Measurements from ENCODE around the gene AUP1.
A peak's percentile ranks its signal among the peaks of the same experiment; 100 is the strongest.

The AUP1 gene

DNA sequence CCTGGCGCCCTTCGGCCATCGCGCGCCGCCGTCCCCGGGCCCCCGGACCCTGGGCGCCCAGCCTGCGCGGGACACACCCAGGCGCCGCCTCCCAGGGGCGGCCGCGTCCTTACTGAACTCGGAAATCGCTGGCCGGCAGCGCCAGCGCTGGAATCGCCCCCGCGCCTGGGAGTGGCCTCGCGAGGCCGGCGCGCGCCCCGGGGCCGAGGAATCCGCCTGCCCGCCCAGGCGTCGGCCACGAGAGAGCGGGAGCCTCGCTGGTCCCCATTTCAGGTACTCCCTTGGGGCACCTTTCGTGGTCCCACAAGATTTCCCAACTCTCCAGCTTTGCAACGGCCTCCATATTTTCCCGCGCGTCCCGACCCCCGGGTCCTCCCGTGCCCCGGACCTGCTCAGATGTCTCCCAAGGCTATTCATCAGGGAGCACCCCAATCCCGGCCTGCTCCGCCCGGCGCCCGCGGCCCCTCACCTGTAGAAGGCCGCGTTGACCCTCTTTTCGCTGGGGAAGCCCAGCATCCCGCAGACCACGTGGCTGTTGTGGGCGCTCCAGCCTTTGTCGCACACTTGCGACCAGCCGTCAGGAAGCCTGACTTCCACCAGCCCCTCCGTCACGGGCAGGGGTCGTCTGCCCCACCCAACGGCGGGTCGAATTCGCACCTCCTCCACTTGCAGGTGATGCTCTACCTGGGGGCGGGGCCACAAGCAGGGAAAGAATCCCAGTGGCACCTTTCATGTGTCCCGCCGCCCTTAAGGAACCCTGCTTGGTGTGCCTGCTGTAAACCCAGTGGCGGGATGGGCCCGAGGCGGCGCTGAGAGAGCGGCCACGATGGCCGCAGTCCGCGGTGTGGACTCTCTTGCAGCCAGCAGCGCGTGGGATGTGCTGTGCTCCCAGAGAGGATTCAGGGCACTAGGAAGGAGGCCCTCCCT lies 19.7 kb upstream of the AUP1 start:
- Histone ChIP-seq H3K18ac (ENCODE audit: low read length) (no peak overlapping the region), H3K27ac (ENCODE audit: low read depth, low read length) (no peak overlapping the region), H3K79me1 (ENCODE audit: low read length) (peaks cover 2% of the 10 kb centered on the region), H3K27me3 (ENCODE audit: insufficient read depth, low read length) (peaks cover 33% of the 10 kb centered on the region), H3K4me2 (ENCODE audit: low read length) (peak overlapping the region; percentile 75), H3K9me3 (ENCODE audit: insufficient read depth, low read depth, low read length) (peaks cover 8% of the 10 kb centered on the region), H3K4me1 (ENCODE audit: control insufficient read depth in 1 of 2, insufficient read depth in 2 of 2, low read length in 2 of 2) (peaks cover 9 to 13% of the 10 kb centered on the region in 2 experiments), H4K12ac (ENCODE audit: low read depth, low read length) (no peak overlapping the region), H3K23ac (ENCODE audit: low read length) (no peak overlapping the region), H3K4ac (ENCODE audit: low read depth, low read length) (no peak overlapping the region), H3K79me2 (ENCODE audit: control insufficient read depth, insufficient read depth, low read length, poor library complexity) (no peaks in the 10 kb centered on the region), H2AFZ (ENCODE audit: insufficient read depth, low read length, poor library complexity) (peak overlapping the region; percentile 86), H2BK120ac (ENCODE audit: insufficient read depth, low read length, poor library complexity) (peak overlapping the region; percentile 31), H2AK5ac (ENCODE audit: low read length) (no peak overlapping the region), H3K4me3 (ENCODE audit: low read depth, low read length) (peak overlapping the region; percentile 8), H2BK12ac (ENCODE audit: low read length) (no peak overlapping the region), H3K36me3 (ENCODE audit: control insufficient read depth in 1 of 2, insufficient read depth in 2 of 2, low read length in 2 of 2) (no peaks in the 10 kb centered on the region), H3K9ac (ENCODE audit: low read length) (no peak overlapping the region), H2BK5ac (ENCODE audit: low read depth, low read length, poor library complexity) (no peak overlapping the region), H3K14ac (ENCODE audit: low read length) (no peak overlapping the region), H4K8ac (ENCODE audit: low read depth, low read length) (peak overlapping the region; percentile 59), H4K91ac (ENCODE audit: low read depth, low read length) (peak overlapping the region; percentile 8)
- no CpG with 5 or more reads among the region's 85 CpGs for WGBS (ENCODE audit: extremely low coverage, insufficient coverage, insufficient read length)
- peak in 1 of 2 donors; percentile 70 for DNase-seq

- Histone ChIP-seq H3K79me1 (ENCODE audit: low read length) (no peaks in the 10 kb centered on the region), H3K4me2 (ENCODE audit: low read length) (peak overlapping the region; percentile 75), H3K23ac (ENCODE audit: low read length) (no peak overlapping the region), H3K79me2 (ENCODE audit: control insufficient read depth, insufficient read depth, low read length, poor library complexity) (no peaks in the 10 kb centered on the region), H3K18ac (ENCODE audit: low read length) (no peak overlapping the region), H4K12ac (ENCODE audit: low read depth, low read length) (no peak overlapping the region), H3K9ac (ENCODE audit: low read length) (no peak overlapping the region), H3K4me1 (ENCODE audit: control insufficient read depth in 1 of 2, insufficient read depth in 2 of 2, low read length in 2 of 2) (peaks cover 7 to 9% of the 10 kb centered on the region in 2 experiments), H3K14ac (ENCODE audit: low read length) (no peak overlapping the region), H3K4me3 (ENCODE audit: low read depth, low read length) (peak overlapping the region; percentile 8), H2AFZ (ENCODE audit: insufficient read depth, low read length, poor library complexity) (peak overlapping the region; percentile 86), H2BK12ac (ENCODE audit: low read length) (no peak overlapping the region), H3K27ac (ENCODE audit: low read depth, low read length) (no peak overlapping the region), H3K9me3 (ENCODE audit: insufficient read depth, low read depth, low read length) (peaks cover 8% of the 10 kb centered on the region), H2BK120ac (ENCODE audit: insufficient read depth, low read length, poor library complexity) (peak overlapping the region; percentile 31), H3K4ac (ENCODE audit: low read depth, low read length) (no peak overlapping the region), H4K91ac (ENCODE audit: low read depth, low read length) (no peak overlapping the region), H3K36me3 (ENCODE audit: control insufficient read depth in 1 of 2, insufficient read depth in 2 of 2, low read length in 2 of 2) (no peaks in the 10 kb centered on the region), H4K8ac (ENCODE audit: low read depth, low read length) (no peak overlapping the region), H2AK5ac (ENCODE audit: low read length) (no peak overlapping the region), H2BK5ac (ENCODE audit: low read depth, low read length, poor library complexity) (no peak overlapping the region), H3K27me3 (ENCODE audit: insufficient read depth, low read length) (peaks cover 30% of the 10 kb centered on the region)
- no peak for DNase-seq
- WGBS (ENCODE audit: extremely low coverage, insufficient coverage, insufficient read length) = no CpG with 5 or more reads among the region's 26 CpGs
Measured at GRCh38 chr2:74548285-74548899, 18.9 kb upstream of the AUP1 start.

GRCh38 chr2:74546004-74546403 lies 16.5 kb upstream of the AUP1 start:
- H3K4me2 ChIP-seq (ENCODE audit: low read length) = no peak overlapping the region
- H3K4me3 ChIP-seq (ENCODE audit: low read depth, low read length) = no peak overlapping the region
- H3K14ac ChIP-seq (ENCODE audit: low read length) = no peak overlapping the region
- no peak overlapping the region for H2AFZ ChIP-seq (ENCODE audit: insufficient read depth, low read length, poor library complexity)
- no peak overlapping the region for H2BK5ac ChIP-seq (ENCODE audit: low read depth, low read length, poor library complexity)
- H3K27me3 ChIP-seq (ENCODE audit: insufficient read depth, low read length) = peaks cover 25% of the 10 kb centered on the region
- H4K12ac ChIP-seq (ENCODE audit: low read depth, low read length) = no peak overlapping the region
- H3K4ac ChIP-seq (ENCODE audit: low read depth, low read length) = no peak overlapping the region
- no peak overlapping the region for H3K27ac ChIP-seq (ENCODE audit: low read depth, low read length)
- H4K91ac ChIP-seq (ENCODE audit: low read depth, low read length) = no peak overlapping the region
- H3K79me2 ChIP-seq (ENCODE audit: control insufficient read depth, insufficient read depth, low read length, poor library complexity) = no peaks in the 10 kb centered on the region
- no peak for DNase-seq
- WGBS (ENCODE audit: extremely low coverage, insufficient coverage, insufficient read length) = no CpG with 5 or more reads among the region's 3 CpGs
- no peak overlapping the region for H4K8ac ChIP-seq (ENCODE audit: low read depth, low read length)
- peaks cover 8% of the 10 kb centered on the region for H3K9me3 ChIP-seq (ENCODE audit: insufficient read depth, low read depth, low read length)
- no peak overlapping the region for H2AK5ac ChIP-seq (ENCODE audit: low read length)
- no peak overlapping the region for H3K18ac ChIP-seq (ENCODE audit: low read length)
- H3K36me3 ChIP-seq (ENCODE audit: control insufficient read depth in 1 of 2, insufficient read depth in 2 of 2, low read length in 2 of 2) = no peaks in the 10 kb centered on the region
- H3K4me1 ChIP-seq (ENCODE audit: control insufficient read depth in 1 of 2, insufficient read depth in 2 of 2, low read length in 2 of 2) = peaks cover 4 to 7% of the 10 kb centered on the region in 2 experiments
- H3K9ac ChIP-seq (ENCODE audit: low read length) = no peak overlapping the region
- H2BK120ac ChIP-seq (ENCODE audit: insufficient read depth, low read length, poor library complexity) = no peak overlapping the region
- no peaks in the 10 kb centered on the region for H3K79me1 ChIP-seq (ENCODE audit: low read length)
- no peak overlapping the region for H2BK12ac ChIP-seq (ENCODE audit: low read length)
- no peak overlapping the region for H3K23ac ChIP-seq (ENCODE audit: low read length)

- Histone ChIP-seq H2BK5ac (ENCODE audit: low read depth, low read length, poor library complexity) (no peak overlapping the region), H2BK12ac (ENCODE audit: low read length) (no peak overlapping the region), H3K4me3 (ENCODE audit: low read depth, low read length) (no peak overlapping the region), H4K8ac (ENCODE audit: low read depth, low read length) (no peak overlapping the region), H3K9me3 (ENCODE audit: insufficient read depth, low read depth, low read length) (peaks cover 7% of the 10 kb centered on the region), H3K79me1 (ENCODE audit: low read length) (no peaks in the 10 kb centered on the region), H3K18ac (ENCODE audit: low read length) (no peak overlapping the region), H3K79me2 (ENCODE audit: control insufficient read depth, insufficient read depth, low read length, poor library complexity) (no peaks in the 10 kb centered on the region), H3K23ac (ENCODE audit: low read length) (no peak overlapping the region), H3K4ac (ENCODE audit: low read depth, low read length) (no peak overlapping the region), H2BK120ac (ENCODE audit: insufficient read depth, low read length, poor library complexity) (no peak overlapping the region), H2AK5ac (ENCODE audit: low read length) (no peak overlapping the region), H3K27me3 (ENCODE audit: insufficient read depth, low read length) (peaks cover 18% of the 10 kb centered on the region), H4K91ac (ENCODE audit: low read depth, low read length) (no peak overlapping the region), H3K27ac (ENCODE audit: low read depth, low read length) (no peak overlapping the region), H2AFZ (ENCODE audit: insufficient read depth, low read length, poor library complexity) (no peak overlapping the region), H3K36me3 (ENCODE audit: control insufficient read depth in 1 of 2, insufficient read depth in 2 of 2, low read length in 2 of 2) (no peaks in the 10 kb centered on the region), H3K4me1 (ENCODE audit: control insufficient read depth in 1 of 2, insufficient read depth in 2 of 2, low read length in 2 of 2) (peaks cover 4 to 7% of the 10 kb centered on the region in 2 experiments), H3K14ac (ENCODE audit: low read length) (no peak overlapping the region), H4K12ac (ENCODE audit: low read depth, low read length) (no peak overlapping the region), H3K4me2 (ENCODE audit: low read length) (no peak overlapping the region), H3K9ac (ENCODE audit: low read length) (no peak overlapping the region)
- peak in 1 of 2 donors; percentile 39 for DNase-seq
- WGBS (ENCODE audit: extremely low coverage, insufficient coverage, insufficient read length) = no CpG with 5 or more reads among the region's 3 CpGs
Measured at GRCh38 chr2:74544634-74545033, 15.1 kb upstream of the AUP1 start.
